Eye (tissue), 1 donor: Measurements from ENCODE around the gene FREM3.
"Not testable (repeated sequence)": the region's sequence is repeated elsewhere in the genome, so short reads cannot be mapped to it uniquely, and the experiment has no call there.

Experiments used
- DNase-seq: peaks from one replicate; pipeline ENCODE4 v3.0.0-alpha.2; 2015

The FREM3 gene

GRCh38 chr4:143700416-143701352, at the start of gene FREM3:
TSS of gene FREM3 (minus strand) at chr4:143700675. CDS start at chr4:143700675, 0 bp downstream.
- DNase-seq: peak; percentile 55

GRCh38 chr4:143745874-143746273, 45.4 kb upstream of the FREM3 start:
- DNase-seq: no peak

DNA sequence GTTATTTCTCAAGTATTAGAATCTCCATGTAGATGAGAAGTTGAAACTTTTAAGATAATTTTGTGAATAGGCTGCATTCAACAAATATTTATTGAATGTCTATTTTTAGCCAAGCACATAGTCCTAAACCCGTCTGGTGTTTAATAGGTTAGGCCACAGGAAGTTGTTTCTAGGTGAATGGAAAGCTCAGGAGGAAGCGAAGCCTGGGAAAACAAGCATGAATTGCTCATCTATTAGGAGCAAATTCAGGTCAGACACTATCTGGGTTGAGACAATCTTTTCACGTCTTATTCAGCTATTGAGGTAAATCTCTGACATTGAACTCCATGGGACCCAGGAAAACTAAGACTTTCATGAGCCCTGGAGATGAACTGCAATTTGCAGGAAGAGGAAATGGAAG, 43.1 kb upstream of the FREM3 start:
- DNase-seq: no peak

GRCh38 chr4:143742834-143743233, 42.4 kb upstream of the FREM3 start:
- DNase-seq: no peak

- DNase-seq: no peak
Measured at GRCh38 chr4:143736861-143737260, 36.4 kb upstream of the FREM3 start.

DNA sequence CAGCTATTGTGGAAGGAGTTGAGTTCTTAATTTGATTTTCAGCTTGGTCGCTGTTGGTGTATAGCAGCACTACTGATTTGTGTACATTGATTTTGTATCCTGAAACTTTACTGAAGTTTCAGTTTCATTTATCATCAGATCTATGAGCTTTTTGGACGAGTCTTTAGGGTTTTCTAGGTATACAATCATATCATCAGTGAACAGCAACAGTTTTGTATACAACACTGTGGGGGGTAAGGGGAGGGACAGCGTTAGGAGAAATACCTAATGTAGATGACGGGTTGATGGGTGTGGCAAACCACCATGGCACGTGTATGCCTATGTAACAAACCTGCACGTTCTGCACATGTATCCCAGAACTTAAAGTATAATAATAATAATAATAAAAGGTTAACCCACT, 35.6 kb upstream of the FREM3 start:
- DNase-seq: not testable (repeated sequence)

DNA sequence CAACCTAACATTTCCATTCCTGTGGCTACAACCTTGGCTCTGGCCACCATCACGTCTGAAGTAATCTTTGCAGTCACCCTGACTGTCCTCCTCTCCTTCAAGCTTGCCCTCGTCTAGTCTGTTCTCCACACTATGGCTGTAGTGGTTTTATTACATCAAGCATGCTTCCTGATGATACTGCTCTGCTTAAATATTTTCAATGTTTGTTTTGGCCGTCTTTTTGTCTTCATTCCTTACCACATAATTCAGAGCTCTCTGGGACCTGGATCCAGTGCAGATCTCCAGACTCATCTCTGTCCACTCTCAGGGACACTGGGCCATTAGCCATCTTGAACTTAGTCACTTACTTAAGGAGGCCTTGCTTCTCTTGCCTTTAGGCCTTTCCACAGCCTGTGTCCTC, 27.7 kb upstream of the FREM3 start:
- no peak for DNase-seq

- no peak for DNase-seq
Measured at GRCh38 chr4:143726714-143727113, 26.2 kb upstream of the FREM3 start.

DNA sequence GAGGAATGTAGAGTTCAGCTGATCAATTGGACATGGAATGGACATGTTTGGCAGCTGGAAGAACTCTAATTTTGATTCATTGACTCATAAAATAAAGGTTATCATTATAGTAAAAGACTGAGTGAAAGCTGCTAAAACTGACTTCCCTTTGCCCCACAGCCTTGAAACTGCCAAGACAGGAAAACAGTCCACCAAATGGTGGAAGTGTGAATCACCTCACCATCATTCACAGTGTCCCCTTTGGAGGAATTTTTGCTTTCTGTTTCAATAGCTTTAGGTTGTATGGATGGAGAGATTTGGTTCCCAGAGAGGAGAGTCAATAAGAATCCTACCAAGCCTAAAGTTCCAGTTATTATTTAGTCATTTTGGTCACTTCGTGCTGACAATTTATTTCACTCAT, 20.8 kb upstream of the FREM3 start:
- no peak for DNase-seq

- not testable (repeated sequence) for DNase-seq
Measured at GRCh38 chr4:143718748-143719147, 18.3 kb upstream of the FREM3 start.

GRCh38 chr4:143713955-143714625, 13.6 kb upstream of the FREM3 start:
- DNase-seq: no peak

- DNase-seq: no peak
Measured at GRCh38 chr4:143713553-143713952, 13.1 kb upstream of the FREM3 start.

- no peak for DNase-seq
Measured at GRCh38 chr4:143712155-143712550, 11.7 kb upstream of the FREM3 start.

DNA sequence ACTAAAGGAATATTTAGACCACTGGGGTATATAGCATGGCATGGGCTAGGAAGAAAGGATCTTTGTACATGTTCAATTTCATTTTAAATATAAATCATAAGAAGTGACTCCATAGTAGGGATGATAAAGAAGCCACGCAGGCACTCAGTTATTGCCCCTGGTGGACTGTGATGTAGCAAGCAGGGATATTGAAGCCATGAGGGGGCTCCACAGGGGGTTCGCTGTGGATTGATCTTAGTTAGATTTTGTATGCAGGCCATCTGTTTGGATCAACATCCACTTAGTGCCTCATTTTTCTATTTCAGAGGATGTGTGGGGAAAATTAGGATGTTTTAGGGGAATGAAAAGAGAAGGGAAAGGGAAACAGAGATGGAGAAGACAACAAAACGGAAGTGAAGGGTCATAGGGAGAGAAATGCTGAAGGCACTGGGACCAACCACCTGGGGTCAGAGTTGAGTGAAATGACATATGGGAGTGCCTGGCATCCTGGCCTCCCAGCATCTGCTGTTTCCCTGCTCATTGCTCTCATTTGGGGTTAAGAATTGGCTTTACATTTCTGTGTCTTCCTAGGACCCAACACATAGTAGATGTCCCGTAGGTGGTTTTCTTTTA, 11.2 kb upstream of the FREM3 start:
- DNase-seq: peak; percentile 42

GRCh38 chr4:143701365-143701764, 890 bp upstream of the FREM3 start:
- no peak for DNase-seq

DNA sequence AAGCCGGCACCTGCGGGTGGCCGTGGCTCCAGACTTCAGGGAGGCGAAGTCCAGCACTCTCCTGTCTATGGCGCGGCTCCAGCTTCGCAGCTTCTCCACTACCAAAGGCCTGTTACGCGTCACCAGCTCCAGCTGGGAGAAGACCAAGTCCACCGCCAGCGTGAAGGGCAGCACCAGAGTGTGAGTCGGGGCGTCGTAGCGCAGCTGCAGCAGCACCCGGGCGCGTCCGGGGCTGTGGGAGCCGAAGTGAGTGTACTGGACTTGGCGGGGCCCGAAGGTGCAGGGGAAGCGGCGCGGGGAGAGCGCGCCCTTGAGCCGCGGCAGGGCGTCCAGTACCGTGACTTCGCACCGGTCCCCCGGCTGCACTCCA, 444 bp downstream of the FREM3 start:
- peak; percentile 79 for DNase-seq

DNA sequence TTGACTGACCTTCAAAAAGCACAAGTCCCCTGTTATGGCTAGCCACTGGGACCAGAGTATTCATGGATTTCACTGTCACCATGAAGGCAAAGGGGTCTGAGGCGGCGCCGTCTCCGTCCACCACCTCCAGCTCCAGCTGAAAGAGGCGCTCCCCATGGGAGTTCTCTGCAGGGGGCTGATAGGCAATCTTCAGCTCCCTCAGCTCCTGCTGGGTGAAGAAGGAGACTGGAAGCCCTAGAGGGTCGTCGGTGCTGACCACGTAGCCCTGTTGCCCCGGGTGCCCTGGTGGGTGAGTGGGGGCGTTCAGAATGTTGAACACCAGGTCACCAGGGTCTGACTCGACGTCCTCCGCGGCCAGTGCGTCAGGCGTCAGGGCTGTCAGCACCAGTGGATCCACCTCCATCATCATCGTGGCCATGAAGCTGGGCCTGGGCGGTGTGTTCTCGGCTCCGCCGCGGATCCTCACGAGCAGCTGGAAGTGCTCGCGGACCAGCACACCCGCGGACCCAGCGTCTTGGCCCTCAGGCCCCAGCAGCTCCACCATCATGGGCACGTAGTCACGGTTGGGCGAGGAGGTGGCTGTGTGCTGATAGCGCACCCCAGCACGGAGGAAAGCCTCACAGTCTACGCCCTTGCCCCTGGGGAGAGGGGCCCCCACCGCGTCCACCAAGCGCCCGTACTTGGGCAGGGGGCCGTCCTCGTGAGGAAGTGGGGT, 987 bp downstream of the FREM3 start:
- no peak for DNase-seq

- no peak for DNase-seq
Measured at GRCh38 chr4:143693856-143694255, 6.6 kb downstream of the FREM3 start.

- DNase-seq: no peak
Measured at GRCh38 chr4:143692241-143692640, 8.2 kb downstream of the FREM3 start.

- DNase-seq: no peak
Measured at GRCh38 chr4:143679434-143679833, 21.0 kb downstream of the FREM3 start.

DNA sequence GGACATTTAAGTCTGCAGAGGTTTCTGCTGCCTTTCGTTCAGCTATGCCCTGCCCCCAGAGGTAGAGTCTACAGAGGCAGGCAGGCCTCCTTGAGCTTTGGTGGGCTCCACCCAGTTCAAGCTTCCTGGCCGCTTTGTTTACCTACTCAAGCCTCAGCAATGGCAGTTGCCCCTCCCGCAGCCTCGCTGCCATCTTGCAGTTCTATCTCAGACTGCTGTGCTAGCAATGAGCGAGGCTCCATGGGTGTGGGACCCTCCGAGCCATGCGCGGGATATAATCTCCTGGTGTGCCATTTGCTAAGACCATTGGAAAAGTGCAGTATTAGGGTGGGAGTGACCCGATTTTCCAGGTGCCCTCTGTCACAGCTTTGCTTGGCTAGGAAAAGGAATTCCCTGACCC, 26.8 kb downstream of the FREM3 start:
- DNase-seq: not testable (repeated sequence)

DNA sequence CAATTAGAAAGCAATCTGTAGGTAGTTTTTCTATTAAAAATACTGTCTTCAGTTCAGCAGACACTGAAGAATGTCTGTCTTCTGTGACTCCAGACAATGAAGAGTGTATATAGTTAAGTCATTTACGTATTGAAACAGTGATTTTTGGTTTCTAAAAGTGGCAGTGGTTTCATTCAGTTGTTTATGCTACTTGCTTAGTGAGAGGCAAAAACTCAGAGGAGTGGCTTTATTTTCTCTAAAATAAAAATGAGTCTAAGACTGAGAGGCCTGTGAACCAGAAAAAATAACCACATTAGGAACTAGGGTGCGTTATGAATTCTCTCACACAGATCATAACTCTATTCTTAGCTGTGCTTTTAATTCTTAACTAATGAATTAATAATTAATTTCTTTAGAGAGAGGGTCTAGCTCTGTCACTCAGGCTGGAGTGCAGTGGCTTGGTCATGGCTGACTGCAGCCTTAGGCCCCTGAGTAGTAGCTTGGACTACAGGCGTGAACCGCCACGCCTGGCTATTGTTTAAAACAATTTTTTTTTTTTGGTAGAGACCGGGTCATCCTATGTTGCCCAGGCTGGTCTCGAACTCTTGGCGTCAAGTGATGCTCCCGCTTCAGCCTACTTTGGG, 31.4 kb downstream of the FREM3 start:
- no peak for DNase-seq

DNA sequence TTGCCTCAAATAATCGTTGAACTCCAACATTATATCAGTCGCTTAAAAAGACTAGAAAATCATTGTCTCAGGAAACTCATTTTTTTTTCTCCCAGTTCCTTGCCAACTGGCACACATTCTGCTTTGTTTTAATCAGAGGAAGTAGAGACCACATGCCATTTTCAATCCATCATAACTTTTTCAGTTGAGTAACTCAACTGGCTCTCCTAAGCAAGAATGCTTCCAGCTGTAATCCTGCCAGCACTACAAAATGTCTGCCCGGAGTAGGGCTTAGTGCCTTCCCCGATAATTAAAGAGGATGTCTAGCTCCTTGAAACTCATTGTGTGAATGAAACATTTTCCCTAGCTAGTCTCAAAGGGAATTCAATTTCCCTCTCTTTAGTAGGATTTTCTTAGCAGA, 33.0 kb downstream of the FREM3 start:
- DNase-seq: peak; percentile 95
